ENCODE data around the gene TBC1D16.
"Not testable (repeated sequence)": the region's sequence is repeated elsewhere in the genome, so short reads cannot be mapped to it uniquely, and the experiment has no call there.

Gene TBC1D16

DNA sequence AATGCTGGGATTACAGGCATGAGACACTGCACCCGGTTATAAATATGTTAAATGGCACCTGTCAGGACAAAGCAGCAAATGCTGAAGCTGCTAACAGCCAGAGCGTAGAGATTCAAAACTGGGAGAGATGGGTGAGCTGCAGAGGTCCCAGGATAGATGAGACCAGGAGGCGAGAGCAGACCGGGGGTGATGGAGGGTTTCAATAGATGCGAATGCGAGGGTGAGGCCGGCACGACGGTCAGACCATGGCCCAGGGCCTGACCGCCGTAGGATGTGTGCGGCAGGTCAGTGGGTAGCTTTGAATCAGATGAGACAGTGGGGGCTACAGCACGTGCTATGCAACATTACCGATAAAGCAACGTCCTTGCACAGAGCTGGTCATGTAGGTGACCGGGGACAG lies 15.0 kb upstream of the TBC1D16 start:
- DNase-seq = no peak

- no peak for DNase-seq
Measured at GRCh38 chr17:80049986-80050385, 14.3 kb upstream of the TBC1D16 start.

DNA sequence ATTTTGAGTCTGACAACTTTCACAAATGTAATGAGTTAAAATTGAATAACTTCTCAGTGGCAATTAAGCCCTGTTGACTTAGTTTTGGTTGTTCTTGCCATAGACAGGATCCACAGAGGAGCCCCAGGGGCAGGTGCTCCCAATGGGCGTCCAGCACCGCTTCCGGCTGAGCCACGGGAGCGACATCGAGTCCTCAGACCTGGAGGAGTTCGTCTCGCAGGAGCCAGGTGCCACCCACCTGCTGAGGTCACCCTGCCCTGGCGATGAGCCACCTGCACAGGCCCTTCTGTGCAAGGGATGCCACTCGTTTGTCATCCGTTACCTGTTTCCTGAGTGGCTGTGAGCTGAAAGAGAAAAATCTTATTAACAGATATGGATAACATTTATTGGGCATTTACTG lies 11.5 kb upstream of the TBC1D16 start:
- DNase-seq = no peak

DNA sequence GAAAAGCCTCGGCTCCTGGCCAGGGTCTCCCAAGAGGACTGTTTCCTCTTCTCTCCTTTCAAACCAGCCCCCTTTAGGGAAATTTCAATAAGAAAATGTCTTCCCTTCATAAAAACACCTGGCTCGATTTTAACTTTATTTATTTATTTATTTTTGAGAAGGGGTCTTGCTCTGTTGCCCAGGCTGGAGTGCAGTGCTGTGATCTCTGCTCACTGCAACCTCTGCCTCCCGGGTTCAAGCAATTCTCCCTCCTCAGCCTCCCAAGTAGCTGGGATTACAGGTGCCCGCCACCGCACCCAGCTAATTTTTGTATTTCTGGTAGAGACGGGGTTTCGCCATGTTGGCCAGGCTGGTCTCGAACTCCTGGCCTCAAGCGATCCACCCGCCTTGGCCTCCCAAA lies 11.0 kb upstream of the TBC1D16 start:
- not testable (repeated sequence) for DNase-seq

DNA sequence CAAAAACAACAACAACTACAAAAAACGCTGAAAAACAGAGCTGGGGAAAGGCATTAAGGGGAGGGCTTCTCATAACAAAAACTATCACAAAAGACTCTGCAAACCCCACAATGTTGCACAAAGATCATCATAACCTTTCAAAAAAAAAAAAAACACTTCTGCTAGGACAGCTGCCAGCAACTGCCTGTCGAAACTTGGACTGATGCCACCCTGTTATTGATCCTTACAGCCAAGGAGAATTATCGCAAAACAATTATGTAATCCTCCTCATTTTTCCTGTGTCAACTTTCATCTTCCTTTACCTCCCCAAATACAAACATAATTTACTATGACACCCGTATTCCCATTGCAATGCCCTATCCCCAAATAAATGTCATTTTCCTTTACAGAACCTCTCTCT lies 10.0 kb upstream of the TBC1D16 start:
- no peak for DNase-seq

GRCh38 chr17:80043963-80044362 lies 8.3 kb upstream of the TBC1D16 start:
- no peak for DNase-seq

- no peak for DNase-seq
Measured at GRCh38 chr17:80036715-80037477, 1.2 kb upstream of the TBC1D16 start.

GRCh38 chr17:80035937-80036714 lies 454 bp upstream of the TBC1D16 start, which contains the start of gene CCDC40:
TSS of gene CCDC40 (plus strand) at chr17:80036642. CDS start at chr17:80036663, 21 bp downstream.
- DNase-seq = peak; percentile 26

- no peak for DNase-seq
Measured at GRCh38 chr17:80034791-80035686, 633 bp downstream of the TBC1D16 start.

DNA sequence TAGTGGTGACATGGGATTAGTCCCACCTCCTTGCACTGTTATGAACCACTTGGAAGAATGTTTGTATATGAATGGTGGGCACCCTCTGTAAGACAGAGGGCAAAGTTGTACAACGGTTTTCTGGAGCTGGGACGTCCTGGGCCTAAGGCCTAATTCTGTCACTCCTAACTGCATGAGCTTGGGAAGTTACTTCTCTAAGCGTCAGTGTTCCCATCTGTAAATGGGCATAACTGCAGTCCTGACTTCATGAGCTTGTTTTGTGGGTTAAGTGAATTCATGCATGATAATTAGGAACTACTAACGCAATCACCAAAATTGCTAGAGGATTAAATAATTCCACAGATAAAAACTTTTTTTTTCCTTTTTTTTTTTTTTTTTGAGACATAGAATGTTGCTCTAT lies 1.8 kb downstream of the TBC1D16 start:
- DNase-seq = no peak

- DNase-seq = no peak
Measured at GRCh38 chr17:80032614-80033171, 3.0 kb downstream of the TBC1D16 start.

- DNase-seq = no peak
Measured at GRCh38 chr17:80031691-80032430, 3.8 kb downstream of the TBC1D16 start.

DNA sequence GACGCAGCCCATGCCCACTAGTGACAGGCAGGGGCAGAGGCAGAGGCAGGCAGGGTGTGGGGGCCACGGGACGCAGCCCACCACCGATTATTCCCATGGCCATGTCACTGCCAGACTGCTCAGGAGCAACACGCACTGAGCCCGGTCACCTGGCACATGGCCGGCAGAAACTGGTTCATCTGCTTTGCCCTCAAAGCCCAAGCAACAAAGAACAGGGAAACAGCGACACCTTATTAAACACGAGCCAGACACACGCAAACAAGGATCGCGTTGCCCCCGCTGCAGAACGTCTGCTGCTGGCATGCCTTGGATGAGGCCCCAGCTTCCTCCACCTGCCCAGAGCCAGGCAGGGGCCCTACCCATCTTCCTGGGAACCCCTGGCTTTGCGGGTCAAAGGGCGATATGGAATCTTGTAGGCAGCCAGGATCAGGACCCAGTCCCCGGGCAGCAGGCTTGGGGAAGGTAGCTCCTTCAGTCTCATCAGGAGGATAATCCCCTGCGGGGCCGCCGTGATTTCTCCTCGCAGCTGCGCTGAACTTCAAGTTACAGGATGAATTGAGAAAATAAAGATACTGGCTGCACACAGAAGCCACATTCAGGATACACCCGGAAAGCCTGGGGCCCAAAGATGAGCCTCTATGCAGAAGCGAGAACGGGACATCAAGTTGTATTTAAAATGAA lies 4.8 kb downstream of the TBC1D16 start:
- DNase-seq = no peak

GRCh38 chr17:80029258-80029974 lies 6.3 kb downstream of the TBC1D16 start:
- DNase-seq = peak; percentile 70

DNA sequence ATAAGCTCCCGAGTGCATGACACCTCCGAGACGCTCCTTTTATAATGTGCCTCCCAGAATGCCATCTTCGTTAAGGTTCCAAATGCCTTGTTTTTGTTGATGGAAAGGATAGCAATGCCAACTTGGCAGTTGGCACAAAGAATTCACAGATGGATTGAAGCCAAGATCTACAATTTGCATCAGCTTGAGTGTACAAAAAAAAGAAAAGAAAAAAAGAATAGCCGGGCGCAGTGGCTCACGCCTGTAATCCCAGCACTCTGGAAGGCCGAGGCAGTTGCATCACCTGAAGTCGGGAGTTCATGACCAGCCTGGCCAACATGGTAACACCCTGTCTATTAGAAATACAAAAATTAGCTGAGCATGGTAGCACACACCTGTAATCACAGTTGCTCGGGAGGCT lies 7.6 kb downstream of the TBC1D16 start:
- no peak for DNase-seq

DNA sequence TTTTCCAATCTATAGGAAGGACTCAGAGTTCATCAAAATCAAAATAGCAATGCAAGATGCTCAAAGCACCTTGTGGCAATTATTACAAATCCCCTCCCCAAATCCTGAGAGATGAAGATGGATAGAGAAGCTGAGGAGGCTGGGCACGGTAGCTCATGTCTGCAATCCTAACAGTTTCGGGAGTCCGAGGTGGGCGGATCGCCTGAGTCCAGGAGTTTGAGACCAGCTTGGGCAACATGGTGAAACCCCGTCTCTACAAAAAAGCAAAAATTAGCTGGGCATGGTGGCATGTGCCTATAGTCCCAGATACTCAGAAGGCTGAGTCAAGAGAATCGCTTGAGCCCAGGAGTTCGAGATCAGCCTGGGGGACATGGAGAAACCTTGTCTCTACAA lies 8.6 kb downstream of the TBC1D16 start:
- no peak for DNase-seq

DNA sequence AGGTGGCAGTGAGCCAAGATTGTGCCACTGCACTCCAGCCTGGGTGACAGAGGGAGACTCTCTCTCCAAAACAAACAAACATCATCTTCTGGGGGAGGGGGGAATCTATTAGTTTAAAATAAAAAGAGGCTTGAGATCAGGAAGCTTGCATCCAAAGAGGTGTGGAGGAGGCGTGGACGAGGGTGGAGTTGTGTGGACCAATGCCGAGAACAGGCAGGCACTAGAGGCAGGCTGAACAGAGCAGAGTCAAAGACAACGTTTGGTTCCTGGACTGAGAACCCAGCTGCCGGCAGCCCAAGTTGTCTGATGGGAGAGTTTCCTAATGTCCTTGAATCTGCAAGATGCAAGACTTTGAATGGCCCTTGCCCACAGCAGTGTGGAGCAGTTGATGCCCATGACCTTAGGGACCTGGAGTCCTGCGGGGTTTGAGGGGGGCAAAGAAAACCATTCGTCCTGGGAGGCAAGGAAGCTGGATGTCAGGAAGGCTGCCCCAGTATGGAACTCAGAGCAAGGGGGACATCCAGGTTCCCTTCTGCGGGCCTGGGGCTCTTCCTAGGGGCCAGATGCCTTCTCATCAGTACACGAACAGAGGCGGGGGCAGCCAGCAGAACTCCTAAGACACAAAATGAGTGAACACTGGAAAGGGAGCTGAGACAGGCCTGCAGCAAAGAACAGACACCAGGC lies 9.2 kb downstream of the TBC1D16 start:
- no peak for DNase-seq

- DNase-seq = no peak
Measured at GRCh38 chr17:80025796-80026195, 9.9 kb downstream of the TBC1D16 start.

DNA sequence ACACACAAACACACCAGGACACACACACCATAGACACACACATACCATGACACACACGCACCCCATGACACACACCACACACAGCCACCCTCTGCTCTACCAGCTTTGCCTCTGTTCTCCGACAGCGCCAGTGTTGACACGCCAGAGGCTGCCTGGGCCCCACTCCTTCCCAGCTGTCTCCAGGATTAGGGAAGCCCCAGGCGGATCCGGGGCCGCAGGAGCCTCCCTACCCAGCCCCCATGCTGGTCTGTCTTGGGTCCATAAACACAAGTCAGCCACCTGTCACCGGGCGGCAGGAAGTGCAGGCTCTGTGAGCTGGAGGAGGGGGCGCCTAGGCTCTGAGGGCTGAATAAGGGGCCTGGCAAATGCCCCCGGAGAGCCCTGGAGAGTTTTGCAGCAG lies 10.5 kb downstream of the TBC1D16 start:
- DNase-seq = peak; percentile 73

Data from DMS 273 treated with DMSO at 0.1 percent for 48 hours (cell line).